GM19238 (cell line): ENCODE data around the gene LARGE2.

Experiments
- DNase-seq: peaks from one replicate; pipeline ENCODE4 v3.0.0; 2011; ENCODE audit warnings: low spot score; ENCODE audit not compliant: insufficient read length

Gene LARGE2

GRCh38 chr11:45928535-45929215, 6.2 kb downstream of the LARGE2 start:
- DNase-seq: no peak

GRCh38 chr11:45929486-45930030, 7.1 kb downstream of the LARGE2 start:
- DNase-seq: no peak

GRCh38 chr11:45930031-45930794, 7.8 kb downstream of the LARGE2 start:
- DNase-seq: peak; percentile 92

- no peak for DNase-seq
Observed at GRCh38 chr11:45930951-45931570, 8.6 kb downstream of the LARGE2 start.

- no peak for DNase-seq
Observed at GRCh38 chr11:45931739-45932138, 9.3 kb downstream of the LARGE2 start.

GRCh38 chr11:45932217-45932616, 9.8 kb downstream of the LARGE2 start:
- DNase-seq: no peak

GRCh38 chr11:45933131-45933831, 10.8 kb downstream of the LARGE2 start:
- no peak for DNase-seq

- no peak for DNase-seq
Observed at GRCh38 chr11:45933846-45934579, 11.6 kb downstream of the LARGE2 start.

GRCh38 chr11:45934580-45935318, 12.3 kb downstream of the LARGE2 start:
- no peak for DNase-seq

- no peak for DNase-seq
Observed at GRCh38 chr11:45935349-45936064, 13.1 kb downstream of the LARGE2 start.

- no peak for DNase-seq
Observed at GRCh38 chr11:45936511-45937054, 14.1 kb downstream of the LARGE2 start.

GRCh38 chr11:45937916-45938315, 15.5 kb downstream of the LARGE2 start:
- no peak for DNase-seq

- DNase-seq: no peak
Observed at GRCh38 chr11:45939836-45940235, 17.4 kb downstream of the LARGE2 start.

- no peak for DNase-seq
Observed at GRCh38 chr11:45941285-45941684, 18.8 kb downstream of the LARGE2 start.

- DNase-seq: no peak
Observed at GRCh38 chr11:45942381-45942780, 19.9 kb downstream of the LARGE2 start.

- no peak for DNase-seq
Observed at GRCh38 chr11:45945397-45945999, 23.0 kb downstream of the LARGE2 start.

GRCh38 chr11:45947885-45948284, 25.4 kb downstream of the LARGE2 start:
- DNase-seq: no peak

GRCh38 chr11:45948356-45948755, 25.9 kb downstream of the LARGE2 start:
- DNase-seq: no peak

GRCh38 chr11:45949992-45950407, 27.5 kb downstream of the LARGE2 start:
- DNase-seq: no peak
